Lung (tissue), 12 donors: ENCODE results near the gene FXYD2. TPM values are rescaled to one million over a fixed set of nuclear protein-coding genes. Genes with fewer than 3 reads are reported as not detected.

Source experiments
- ATAC-seq: fragments of 200-7000 bp; cut with Tn5 transposase; one replicate; pipeline ENCODE4 v1.9.1; 2020; ENCODE audit warnings: moderate number of reproducible peaks; ENCODE audit not compliant: insufficient read depth, low FRiP score
- DNase-seq, 3 donors: peaks; one replicate each; pipeline ENCODE4 v3.0.0-alpha.2; 2013 to 2017
- H3K27ac ChIP-seq, 2 donors: one replicate each; pipeline ENCODE4 v1.5.1; 2013; ENCODE audit warnings: mild to moderate bottlenecking in 2 of 2, moderate library complexity in 2 of 2, control low read depth in 1 of 2, inconsistent platforms in 1 of 2, low read depth in 1 of 2, low read length in 1 of 2
- H3K27me3 ChIP-seq, 3 donors: one replicate each; pipeline ENCODE4 v1.5.1; 2013; ENCODE audit warnings: low read length in 2 of 3; ENCODE audit not compliant: control insufficient read depth in 3 of 3, insufficient read depth in 3 of 3
- H3K36me3 ChIP-seq, 4 donors: one replicate each; pipeline ENCODE4 v1.5.1; 2013; ENCODE audit warnings: low read length in 4 of 4, mild to moderate bottlenecking in 1 of 4, moderate library complexity in 1 of 4; ENCODE audit not compliant: control insufficient read depth in 4 of 4, insufficient read depth in 4 of 4
- H3K4me1 ChIP-seq, 5 donors: one replicate each; pipeline ENCODE4 v1.5.1; 2013; ENCODE audit warnings: low read length in 5 of 5, mild to moderate bottlenecking in 2 of 5, moderate library complexity in 1 of 5; ENCODE audit not compliant: control insufficient read depth in 5 of 5, insufficient read depth in 5 of 5
- H3K4me3 ChIP-seq: one replicate; pipeline ENCODE4 v1.5.1; 2013; ENCODE audit warnings: mild to moderate bottlenecking, control low read depth, moderate library complexity
- H3K9ac ChIP-seq, 2 donors: one replicate each; pipeline ENCODE4 v1.5.1; 2013; ENCODE audit warnings: low read length in 2 of 2, control low read depth in 1 of 2; ENCODE audit not compliant: insufficient read depth in 1 of 2
- H3K9me3 ChIP-seq, 4 donors: one replicate each; pipeline ENCODE4 v1.5.1; 2013; ENCODE audit warnings: low read length in 3 of 4, mild to moderate bottlenecking in 1 of 4, moderate library complexity in 1 of 4; ENCODE audit not compliant: control insufficient read depth in 4 of 4, insufficient read depth in 3 of 4
- CTCF ChIP-seq: IDR thresholded peaks from 2 replicates; pipeline ENCODE4 v1.5.1; 2012; ENCODE audit warnings: mild to moderate bottlenecking; ENCODE audit errors: control extremely low read depth, extremely low read depth
- WGBS, 2 donors: extraction: QIAGEN DNeasy Blood & Tissue Kit; methylation state at CpG; one replicate each; pipeline ENCODE4 v1.1.7; 2013; 5-methylcytosine and 5-hydroxymethylcytosine counted together
- polyA plus RNA-seq, 2 donors: library from polyadenylated mRNA; stranded (reverse); fragments of 200-250 nt; gene quantifications; one replicate each; pipeline ENCODE4 v1.2.1, GENCODE V29; 2013
- total RNA-seq, 2 donors: library from RNA; depleted of rRNA in 1 of 2; stranded (reverse); fragments of >200 nt in 1 of 2; gene quantifications; one replicate each; pipeline ENCODE4 v1.2.1, GENCODE V29; 2014 to 2021
- donor health status: control.
- donor health status: control.
- donor health status: Bipolar disorder and iron deficiency.
- donor health status: healthy.
- donor health status: DM: yes; HTN: yes; CAD: no.

Gene FXYD2
- total and polyA plus RNA-seq, 4 donors, result 1.6 to 6.9 (median 3.7) TPM

DNA sequence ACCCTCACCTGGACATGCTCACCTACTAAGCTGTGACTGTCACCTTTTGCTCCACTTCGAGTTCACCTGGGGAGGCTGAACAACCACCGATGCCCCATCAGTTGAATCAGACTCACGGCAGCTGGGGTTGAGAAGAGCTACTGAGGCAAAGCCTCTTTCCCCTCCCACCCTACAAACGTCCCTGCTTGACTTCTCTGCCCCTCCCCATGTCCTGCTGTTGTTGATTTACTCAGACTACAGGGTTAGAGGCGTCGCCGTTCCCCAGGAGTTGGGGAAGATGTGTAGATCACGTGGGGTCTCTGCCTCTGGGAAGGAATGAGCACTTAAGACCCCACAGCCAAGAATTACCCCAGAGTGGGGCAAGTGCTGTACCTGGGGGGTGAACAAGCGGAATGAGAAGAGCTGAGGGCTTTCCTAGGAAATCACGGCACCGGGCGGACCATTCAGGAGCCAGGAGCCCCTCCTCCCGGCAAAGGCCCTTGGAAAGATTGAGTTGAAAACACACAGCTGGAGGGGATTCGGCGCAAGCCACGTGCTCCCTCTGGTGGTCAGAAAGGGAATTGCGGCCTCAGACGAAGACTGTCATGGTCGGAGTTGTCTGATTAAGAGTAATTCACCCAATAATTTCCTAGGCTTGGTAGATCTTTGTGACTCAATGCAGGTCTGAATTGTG is 7.0 kb downstream of the FXYD2 start:
- no peaks in the 10 kb centered on the region for H3K36me3 ChIP-seq
- 21% methylated on average over 19 of the region's 19 CpGs for whole genome bisulfite sequencing, 2 donors
- ATAC-seq (peak; percentile 81), DNase-seq (peak; percentile 90 to 94 (median 91))
- TF ChIP-seq CTCF, result peak; percentile 95
- H3K9me3 ChIP-seq, result no peaks in the 10 kb centered on the region
- H3K4me1 ChIP-seq, result peaks cover 0 to 41% (median 13%) of the 10 kb centered on the region in 5 donors
- H3K27ac ChIP-seq, result peak overlapping the region; percentile 11 to 50
- no peaks in the 10 kb centered on the region for H3K27me3 ChIP-seq
- H3K9ac ChIP-seq, result peak overlapping the region in 1 of 2 donors; percentile 33
- H3K4me3 ChIP-seq, result no peak overlapping the region

DNA sequence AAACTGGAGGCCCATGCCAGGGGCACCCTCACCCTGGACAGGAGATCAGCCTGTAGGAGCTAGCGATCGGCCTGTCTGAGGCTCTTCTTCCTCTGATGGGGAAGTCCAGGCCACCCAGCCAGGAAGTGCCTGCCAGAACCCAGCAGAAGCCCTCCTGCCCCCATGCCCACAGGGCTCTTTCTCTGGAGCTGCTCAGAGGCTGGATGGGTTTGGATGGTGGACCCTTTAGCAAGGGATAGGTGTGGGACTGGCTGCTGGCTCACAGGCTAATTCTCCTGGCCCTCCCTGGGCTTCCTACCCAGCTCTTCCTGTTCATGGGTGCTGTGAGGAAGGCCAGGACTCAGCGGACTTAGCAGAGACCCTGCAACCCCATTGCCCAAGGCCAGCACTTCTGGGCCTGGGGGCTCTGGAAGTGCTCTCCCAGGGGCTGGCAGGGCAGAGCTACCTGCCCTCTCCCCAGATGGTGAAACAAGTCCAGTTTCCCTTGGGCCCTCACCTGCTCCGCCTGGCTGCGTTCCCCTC is 7.6 kb downstream of the FXYD2 start:
- DNase-seq (no peak), ATAC-seq (no peak)
- Histone ChIP-seq H3K27me3 (no peaks in the 10 kb centered on the region), H3K36me3 (no peaks in the 10 kb centered on the region), H3K4me1 (peaks cover 0 to 35% (median 12%) of the 10 kb centered on the region in 5 donors), H3K27ac (peak overlapping the region; percentile 11 to 50), H3K9ac (no peak overlapping the region), H3K4me3 (no peak overlapping the region), H3K9me3 (no peaks in the 10 kb centered on the region)
- no peak for TF ChIP-seq CTCF
- 72 to 83% methylated on average over 5 of the region's 5 CpGs for WGBS, 2 donors

DNA sequence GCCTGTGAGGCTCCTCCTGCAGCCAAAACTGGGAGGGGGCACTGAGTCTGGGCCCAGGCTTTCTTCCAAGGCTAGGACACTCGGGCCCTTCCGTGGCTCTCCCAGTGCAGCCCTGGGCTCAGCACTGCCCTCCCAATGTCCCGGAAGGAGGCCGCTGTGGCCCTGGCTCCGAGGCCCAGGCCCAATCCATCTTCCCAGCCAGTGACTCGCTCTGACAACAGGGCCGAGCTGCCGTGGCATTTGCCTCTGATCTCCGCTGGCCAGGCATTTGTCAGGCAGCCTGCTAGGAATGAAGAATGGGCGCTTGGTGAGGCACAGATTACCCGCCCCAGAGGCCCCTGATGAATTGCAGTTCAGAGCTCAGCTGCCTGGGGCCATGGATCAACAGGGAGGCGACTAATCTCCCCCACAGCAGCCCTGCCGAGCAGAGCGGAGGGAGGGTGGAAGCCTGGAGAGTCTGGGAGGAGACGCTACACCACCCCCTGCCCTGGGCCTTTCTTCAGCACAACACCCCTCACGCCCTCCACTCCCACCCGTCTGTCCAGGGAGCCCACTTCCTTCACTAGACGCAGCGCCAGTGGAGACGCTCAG is 8.3 kb downstream of the FXYD2 start:
- no peak for TF ChIP-seq CTCF
- DNase-seq, result peak; percentile 59 to 75 (median 62)
- 80% methylated on average over 20 of the region's 20 CpGs for WGBS, 2 donors
- peak overlapping the region in 1 of 2 donors; percentile 51 for H3K27ac ChIP-seq
- no peak overlapping the region for H3K4me3 ChIP-seq
- no peak for ATAC-seq
- H3K27me3 ChIP-seq, result no peaks in the 10 kb centered on the region
- H3K9me3 ChIP-seq, result no peaks in the 10 kb centered on the region
- H3K9ac ChIP-seq, result no peak overlapping the region
- H3K4me1 ChIP-seq, result peaks cover 0 to 34% (median 12%) of the 10 kb centered on the region in 5 donors
- H3K36me3 ChIP-seq, result no peaks in the 10 kb centered on the region
